GM12891 (cell line): ENCODE data around the gene PCNA.

ENCODE experiments used
- POLR2A ChIP-seq: IDR thresholded peaks from 2 replicates; pipeline ENCODE4 v1.6.1; 2011; ENCODE audit warnings: low read depth, low read length, control low read depth
- POLR2AphosphoS5 ChIP-seq: IDR thresholded peaks from 2 replicates; pipeline ENCODE4 v1.6.1; 2011; ENCODE audit warnings: low read depth, low read length, control low read depth
- TAF1 ChIP-seq: IDR thresholded peaks from 2 replicates; pipeline ENCODE4 v1.6.1; 2011; ENCODE audit warnings: low read depth, low read length, control low read depth

DNA sequence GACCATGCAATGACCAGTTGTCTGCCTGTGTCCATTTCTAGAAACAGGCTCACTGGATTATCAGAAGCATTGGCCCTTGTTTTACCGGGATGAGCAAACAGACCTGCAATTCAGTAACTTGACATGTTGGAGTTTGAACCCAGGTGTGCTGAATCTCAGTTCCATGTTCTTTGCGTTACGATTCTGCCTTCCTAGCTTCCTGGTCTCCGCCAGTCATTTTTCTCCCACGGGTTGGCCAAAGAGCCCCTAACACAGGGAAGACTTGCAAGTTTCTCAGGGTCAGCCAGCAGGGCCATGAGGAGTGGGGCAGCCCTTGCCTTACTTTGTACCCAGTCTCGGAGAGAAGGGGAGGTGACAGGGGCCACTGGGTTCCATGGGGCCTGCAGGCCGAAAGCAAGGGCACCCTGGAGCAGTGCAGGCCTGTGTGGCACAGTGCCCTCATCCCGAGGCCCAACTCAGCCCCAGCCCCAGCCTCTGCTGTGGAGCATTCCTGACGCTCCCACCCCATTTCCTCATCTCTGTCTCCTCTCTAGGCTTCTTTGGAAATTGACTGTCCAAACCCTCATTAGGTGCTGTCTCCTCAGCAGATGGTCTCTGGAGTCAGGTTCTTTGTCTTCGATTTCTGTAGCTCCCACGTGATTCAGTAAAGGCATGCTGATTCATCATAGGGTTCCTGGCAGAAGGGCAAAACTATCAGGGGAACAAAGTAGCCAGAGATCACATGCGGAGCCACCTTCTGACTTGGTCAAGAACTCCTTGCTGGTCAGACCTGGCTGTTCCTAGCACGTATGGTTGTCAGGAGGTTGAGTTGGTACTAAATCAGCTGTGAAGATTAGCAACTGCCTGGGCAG lies 30.7 kb upstream of the PCNA start:
- TF ChIP-seq POLR2A (no peak), TAF1 (no peak), POLR2AphosphoS5 (no peak)
